Activated T-helper 9 cell treated with anti-CD3 and anti-CD28 coated beads, Interleukin-2, amount 50 U/mL, for 16 hours (primary cell): Measurements from ENCODE around the gene NAPG.
"Not testable (repeated sequence)": the region's sequence is repeated elsewhere in the genome, so short reads cannot be mapped to it uniquely, and the experiment has no call there.

ENCODE experiments used
- DNase-seq: peaks from one replicate; pipeline ENCODE4 v3.0.0-alpha.2; 2020; ENCODE audit warnings: low read depth

NAPG gene

GRCh38 chr18:10579079-10579867, 53.4 kb downstream of the NAPG start:
- DNase-seq: no peak

DNA sequence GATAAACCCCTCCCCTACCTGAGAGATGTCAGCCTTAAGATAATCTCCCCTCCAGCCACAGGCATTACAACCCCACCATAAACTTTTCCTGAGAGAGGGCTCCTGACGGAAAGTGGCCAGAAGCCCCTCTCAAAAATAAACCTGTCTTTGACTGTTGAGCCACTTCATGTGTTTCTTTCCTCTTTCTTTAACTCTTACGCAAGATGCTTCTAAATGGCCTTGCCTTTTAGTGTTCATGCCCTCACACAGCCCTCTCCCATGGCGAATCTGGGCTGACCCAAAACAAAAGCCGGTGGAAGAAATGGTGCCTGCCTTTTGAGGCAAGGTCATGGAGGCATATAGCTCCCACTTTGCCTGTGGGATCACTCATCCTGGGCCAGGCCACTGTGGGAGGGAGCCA, 54.4 kb downstream of the NAPG start:
- no peak for DNase-seq

DNA sequence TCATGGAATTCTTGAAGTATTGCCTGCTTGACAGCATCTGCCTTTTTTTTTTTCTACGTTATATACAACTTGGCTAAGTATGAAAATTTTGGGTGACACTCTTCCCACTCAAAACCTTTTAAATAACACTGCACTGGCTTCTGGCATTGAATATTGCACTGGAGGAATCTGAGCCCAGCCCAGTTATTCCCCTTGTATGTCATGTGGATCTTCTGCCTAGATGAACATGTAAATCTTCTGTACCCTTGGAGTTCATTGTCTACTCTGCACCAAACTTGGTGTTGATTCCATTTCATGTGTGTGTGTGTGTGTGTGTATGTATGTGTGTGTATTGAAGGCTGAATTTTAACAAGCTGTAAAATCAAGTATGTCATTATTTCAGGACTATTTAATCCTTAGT, 59.4 kb downstream of the NAPG start:
- no peak for DNase-seq

- DNase-seq: no peak
Observed at GRCh38 chr18:10588975-10589374, 63.1 kb downstream of the NAPG start.

DNA sequence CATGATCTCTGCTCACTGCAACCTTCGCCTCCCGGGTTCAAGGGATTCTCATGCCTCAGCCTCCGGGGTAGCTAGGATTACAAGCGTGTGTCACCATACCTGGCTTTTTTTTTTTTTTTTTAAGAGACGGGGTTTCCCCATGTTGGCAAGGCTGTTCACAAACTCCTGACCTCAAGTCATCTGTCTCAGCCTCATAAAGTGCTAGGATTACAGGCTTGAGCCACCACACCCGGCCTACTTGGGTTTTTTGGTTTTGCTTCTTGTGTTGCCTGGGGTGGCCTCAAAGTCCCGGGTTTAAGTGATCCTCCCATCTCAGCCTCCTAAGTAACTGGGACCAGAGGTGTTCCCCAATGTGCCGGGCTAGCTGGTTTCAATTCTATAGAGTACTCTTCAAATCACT, 64.6 kb downstream of the NAPG start:
- no peak for DNase-seq

DNA sequence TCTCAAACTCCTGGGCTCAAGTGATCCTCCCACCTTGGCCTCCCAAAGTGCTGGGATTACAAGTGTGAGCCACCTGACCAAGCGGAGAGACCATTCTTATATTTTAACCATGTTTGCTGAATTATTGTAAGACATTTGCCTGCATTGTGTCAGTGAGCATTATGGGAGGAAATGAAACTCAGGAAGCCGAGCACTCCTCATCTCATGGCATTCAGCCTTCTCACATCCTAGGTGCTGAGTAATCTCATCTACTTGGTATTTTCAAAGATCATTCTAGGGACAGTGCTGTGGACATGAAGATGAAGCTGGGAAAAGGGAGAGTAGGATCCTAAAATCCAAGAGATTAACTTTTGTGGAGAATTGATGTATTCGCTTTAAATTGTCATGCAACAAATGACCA, 66.1 kb downstream of the NAPG start:
- no peak for DNase-seq

DNA sequence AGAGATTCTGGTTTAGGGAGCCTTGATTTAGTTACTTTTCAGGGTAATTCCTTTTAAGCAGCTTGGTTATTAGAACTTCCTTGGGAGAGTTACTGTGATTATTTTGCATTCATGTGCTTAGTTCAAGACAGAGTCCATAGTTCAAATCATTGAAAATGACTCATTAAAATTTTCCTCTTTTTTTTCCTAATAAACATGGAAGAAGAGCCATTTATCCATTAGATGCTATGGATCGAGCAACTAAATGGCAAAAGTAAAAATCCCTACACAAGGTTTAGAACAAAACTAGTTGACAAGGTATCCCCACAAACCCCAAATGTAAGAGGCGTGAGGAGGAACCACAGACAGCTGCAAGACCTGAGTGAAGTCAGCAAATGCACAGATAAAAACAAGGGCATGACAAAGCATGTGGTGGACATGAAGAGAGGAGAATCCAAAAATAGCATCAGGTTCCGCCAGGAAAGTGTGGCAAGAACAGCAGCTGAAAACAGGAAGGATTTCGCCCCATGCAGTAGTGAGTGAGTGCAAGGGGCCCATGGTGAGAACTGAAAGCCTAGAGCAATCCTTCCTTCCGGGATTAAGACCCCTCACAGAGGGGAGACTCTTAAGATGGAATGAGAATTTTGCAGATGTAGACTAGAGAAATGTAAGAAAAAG, 67.7 kb downstream of the NAPG start:
- DNase-seq: not testable (repeated sequence)

GRCh38 chr18:10595917-10596316, 70.1 kb downstream of the NAPG start:
- not testable (repeated sequence) for DNase-seq

DNA sequence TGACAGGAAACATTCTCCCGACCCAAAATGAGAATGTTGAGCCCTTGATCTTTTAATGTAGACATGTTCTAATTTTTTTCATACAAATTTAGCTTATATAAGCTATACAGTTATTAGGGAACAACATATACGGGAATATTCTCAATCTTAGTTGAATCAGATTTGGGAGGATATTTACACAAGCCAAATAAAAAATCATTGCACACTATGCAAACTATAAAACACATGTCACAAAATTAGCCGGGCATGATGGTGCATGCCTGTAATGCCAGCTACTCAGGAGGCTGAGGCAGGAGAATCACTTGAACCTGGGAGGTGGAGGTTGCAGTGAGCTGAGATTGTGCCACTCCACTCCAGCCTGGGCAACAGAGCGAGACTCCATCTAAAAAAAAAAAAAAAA, 71.9 kb downstream of the NAPG start:
- not testable (repeated sequence) for DNase-seq

DNA sequence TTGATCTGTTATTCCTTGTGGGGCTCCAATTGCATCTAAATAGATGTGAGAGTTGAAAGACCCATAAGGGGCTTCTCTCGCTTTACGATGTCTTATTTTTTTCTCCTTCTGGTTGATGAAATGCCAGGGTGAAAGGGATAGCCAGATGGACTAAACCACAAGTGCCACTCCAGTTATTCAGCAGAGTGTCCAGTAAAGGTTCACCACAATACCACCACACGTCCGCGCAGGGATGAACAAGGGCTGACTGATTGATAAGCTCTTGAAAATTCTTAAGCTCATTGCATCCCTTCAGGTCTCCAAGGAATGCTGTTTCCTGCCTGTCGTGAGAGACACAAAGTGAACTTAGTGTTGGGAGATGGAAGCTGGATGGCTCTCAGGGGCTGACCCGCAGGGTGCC, 74.9 kb downstream of the NAPG start:
- DNase-seq: not testable (repeated sequence)
